Colon (tissue), 2 donors: ENCODE measurements around the gene CUEDC2.

Experiments used
- FAIRE-seq: peaks from 2 replicates; lab custom pipeline; 2012; peaks lifted over from hg19 to GRCh38; lab: Jason Lieb, UNC
- donor health status: control.
- donor health status: control.

CUEDC2 gene, protein sequence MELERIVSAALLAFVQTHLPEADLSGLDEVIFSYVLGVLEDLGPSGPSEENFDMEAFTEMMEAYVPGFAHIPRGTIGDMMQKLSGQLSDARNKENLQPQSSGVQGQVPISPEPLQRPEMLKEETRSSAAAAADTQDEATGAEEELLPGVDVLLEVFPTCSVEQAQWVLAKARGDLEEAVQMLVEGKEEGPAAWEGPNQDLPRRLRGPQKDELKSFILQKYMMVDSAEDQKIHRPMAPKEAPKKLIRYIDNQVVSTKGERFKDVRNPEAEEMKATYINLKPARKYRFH

DNA sequence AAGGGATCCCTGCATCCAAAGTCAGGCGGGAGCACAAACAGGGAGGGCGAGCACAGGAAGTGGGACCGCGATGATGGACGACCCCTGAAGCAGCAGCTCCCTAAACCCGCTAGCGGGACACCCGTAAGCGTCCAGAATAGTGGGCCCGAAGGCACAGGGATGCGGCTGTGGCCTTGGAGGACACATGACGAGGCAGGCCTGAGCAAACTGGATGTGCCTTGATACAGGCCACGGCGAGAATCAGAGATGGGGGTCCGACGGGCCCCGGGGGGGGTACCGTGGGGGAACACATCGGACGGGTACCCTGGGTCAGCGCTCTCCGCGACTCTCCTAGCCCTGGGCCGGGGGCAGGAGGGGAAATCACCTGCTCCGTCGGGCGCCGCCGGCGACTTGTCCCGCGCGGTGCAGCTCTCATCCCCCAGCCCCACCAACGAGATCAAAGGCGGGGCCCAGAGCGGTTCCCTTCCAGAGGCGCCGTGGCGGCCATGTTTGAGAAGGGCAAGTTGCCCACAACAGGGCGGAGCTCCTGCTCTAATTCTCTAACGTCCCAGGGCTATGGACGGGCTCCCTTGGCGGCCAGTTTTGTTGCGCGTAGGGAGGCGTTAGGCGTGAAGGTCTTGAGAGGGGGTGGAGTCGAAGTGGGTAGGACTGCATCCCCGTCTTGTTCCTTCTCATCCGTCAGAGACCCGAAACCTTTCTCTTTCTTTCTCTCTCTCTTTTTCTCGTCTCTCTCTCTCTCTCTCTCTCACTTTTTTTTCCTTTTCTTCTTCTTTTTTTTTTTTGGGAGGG, at the start of gene CUEDC2:
Gene CUEDC2, minus strand, starts transcription at position 413 of the 789 bp plus-strand sequence. CDS start 7,386 bp downstream, outside the sequence.
- peak; percentile 18 for FAIRE-seq

DNA sequence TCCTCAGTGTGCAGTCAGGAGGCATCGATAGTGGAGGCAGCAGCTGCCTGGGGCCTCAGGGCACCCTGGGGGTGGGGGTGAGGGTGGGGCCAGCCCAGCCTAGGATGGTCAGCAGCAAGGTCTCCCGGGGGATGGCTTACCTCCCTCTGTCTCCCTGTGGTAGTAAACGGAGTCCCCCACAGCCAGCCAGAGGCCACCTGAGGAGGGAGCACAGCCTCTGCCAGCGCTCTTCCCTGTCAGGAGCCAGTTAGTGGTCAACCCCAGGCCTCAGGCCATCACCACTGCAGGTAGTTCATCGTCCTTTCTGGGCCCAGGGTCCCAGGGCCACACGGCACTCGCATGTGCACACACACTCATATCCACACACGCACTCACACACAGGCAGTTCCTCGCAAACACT, 48.0 kb upstream of the CUEDC2 start:
- no peak for FAIRE-seq

DNA sequence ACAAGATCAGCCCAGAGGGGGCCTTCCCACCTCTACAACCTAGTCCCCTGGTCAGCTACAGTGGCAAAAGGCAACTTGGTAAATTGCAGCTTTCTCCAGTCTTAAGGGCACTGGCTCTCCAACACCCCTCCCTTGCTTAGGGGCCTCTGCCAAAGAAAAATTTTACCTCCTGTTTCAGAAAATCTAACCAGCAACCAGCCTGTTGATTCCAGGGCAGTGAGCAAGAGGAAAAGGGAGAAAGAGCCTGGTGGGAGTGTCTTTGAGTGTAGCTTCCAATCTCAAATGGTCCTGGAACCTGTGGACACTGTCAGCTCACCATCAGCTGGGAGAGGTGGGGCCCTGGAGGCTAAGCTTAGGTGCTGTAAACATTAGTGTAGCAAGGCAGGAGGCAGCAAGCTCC, 47.3 kb upstream of the CUEDC2 start:
- FAIRE-seq = no peak

DNA sequence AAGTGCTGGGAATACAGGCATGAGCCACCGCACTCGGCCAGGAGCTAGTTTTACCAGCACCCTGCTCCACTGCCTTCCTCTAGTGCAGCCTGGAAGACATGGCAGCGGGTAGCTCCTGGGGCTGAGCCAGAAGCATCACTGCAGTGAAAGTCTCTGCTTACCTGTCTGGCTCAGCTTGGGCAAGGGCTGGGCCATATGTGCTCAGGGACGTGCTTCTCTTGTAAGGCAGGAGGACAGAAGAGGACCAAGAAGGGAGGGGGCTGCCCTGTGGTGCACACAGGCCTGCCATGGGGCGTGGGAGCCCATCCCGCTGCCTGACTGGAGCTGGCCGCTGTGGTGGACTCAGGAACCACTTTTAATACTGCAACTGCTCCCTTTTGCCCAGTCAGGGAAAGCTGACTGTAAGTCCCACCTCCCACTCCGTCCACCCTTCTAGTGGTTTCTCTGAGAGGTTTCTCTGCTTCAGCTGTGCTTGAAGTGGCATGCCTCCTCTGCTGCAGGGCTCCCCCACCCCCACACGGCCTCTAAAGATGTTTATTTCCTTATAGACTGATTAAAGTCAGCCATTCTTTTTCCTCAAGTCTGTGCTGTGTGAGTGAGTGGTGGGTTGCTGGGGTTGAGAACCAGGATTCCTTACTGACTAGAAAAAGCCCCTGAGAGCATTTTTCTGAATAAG, 44.2 kb upstream of the CUEDC2 start:
- FAIRE-seq = no peak

DNA sequence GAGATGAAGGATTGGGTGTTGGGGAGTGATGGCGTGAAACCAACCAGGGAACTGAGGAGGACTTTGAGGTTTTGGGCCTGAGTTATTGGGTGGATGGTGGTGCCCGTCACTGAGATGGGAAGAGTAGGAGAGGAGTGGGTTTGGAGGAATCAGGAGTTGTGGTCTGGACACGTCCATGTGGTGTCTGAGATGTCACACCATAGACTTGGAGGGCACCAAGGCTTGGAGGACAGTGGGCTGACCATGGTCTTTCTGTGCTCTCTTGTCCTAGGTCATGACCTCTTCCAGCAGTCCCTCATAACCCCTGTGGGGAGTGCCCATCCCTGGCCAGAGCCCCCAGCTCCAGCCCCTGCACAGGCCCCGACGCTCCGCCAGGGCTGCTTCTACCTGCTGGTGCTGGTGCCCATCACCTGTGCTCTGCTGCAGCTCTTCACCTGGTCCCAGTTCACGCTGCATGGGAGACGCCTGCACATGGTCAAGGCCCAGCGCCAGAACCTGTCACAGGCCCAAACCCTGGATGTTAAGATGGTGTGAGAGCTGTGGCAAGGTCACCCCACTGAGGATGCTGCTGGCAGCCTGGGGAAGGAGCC, 43.2 kb upstream of the CUEDC2 start:
- FAIRE-seq = no peak

DNA sequence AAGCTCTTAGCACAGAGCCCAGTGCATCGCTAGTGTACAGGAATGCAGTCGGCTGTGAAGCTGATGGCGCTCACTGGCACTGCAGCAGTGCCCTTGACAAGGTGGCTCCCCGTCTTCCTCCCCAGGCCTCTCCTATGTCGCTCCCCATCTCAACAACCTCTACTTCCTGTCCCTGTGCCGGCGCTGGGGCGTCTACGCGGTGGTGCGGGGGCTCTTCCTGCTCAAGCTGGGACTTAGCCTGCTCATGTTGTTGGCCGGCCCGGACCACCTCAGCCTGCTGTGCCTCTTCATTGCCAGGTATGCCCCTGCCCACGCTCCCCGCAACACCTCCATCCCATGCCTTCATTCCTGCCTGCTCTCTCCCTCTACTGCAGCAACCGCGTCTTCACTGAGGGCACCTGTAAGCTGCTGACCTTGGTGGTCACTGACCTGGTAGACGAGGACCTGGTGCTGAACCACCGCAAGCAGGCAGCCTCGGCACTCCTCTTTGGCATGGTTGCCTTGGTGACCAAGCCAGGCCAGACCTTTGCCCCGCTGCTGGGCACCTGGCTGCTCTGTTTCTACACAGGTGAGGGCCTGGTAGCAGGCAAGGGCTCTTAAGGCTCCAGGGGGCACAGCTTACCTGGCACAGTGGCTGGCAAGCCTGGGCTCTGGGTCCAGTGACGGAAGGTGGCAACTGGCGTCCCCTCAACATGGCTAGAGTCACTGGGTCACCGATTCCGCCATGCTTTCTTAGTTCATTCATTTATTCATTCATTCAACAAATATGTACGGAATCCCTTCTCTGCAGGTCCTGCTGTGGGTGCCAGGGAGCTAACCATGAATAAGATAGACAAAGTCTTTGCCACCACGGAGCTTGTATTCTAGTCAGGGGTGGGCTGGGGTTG, 41.3 kb upstream of the CUEDC2 start:
- no peak for FAIRE-seq

DNA sequence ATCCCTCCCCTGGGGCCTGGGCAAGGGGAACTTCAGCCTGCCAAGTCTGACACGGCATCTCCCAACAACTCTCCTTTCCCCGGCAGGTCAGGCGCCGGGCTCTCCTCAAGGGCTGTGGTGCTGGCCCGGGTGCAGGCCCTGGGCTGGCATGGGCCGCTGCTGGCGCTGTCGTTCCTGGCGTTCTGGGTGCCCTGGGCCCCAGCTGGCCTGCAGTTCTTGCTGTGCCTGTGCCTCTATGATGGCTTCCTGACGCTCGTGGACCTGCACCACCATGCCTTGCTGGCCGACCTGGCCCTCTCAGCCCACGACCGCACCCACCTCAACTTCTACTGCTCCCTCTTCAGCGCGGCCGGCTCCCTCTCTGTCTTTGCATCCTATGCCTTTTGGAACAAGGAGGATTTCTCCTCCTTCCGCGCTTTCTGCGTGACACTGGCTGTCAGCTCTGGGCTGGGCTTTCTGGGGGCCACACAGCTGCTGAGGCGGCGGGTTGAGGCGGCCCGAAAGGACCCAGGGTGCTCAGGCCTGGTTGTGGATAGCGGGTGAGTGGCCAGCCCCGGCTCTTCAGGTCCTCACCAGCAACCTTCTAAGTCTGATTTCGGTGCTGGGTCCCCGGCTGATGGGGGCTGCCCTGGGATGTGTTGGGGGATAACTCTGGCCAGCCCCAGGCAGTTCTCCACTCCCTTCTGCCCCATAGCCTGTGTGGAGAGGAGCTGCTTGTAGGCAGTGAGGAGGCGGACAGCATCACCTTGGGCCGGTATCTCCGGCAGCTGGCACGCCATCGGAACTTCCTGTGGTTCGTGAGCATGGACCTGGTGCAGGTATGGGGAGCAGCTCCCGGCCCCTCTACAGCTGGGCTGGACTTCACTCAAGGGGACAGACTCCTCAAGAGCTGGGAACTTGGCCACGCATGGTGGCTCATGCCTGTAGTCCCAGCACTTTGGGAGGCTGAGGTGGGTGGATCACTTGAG, 38.5 kb upstream of the CUEDC2 start:
- FAIRE-seq = no peak

DNA sequence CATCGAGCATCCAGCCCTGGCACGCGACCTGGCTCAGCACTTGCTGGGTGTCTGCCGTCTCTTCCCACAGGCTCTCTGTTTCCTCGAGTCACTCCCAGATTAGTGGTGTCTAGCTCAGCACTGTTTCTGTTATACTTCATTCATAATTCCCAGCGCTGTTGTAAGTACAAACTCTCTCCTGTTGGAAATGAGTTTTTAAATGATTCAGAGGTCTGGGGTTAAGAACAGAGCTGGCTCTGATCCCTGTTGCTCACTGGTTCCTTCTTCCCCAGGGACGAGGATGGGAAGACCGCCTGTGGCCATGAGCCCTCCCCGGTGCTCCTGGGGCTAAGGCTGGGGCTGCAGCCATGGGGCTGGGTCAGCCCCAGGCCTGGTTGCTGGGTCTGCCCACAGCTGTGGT, 36.3 kb upstream of the CUEDC2 start:
- FAIRE-seq = no peak

DNA sequence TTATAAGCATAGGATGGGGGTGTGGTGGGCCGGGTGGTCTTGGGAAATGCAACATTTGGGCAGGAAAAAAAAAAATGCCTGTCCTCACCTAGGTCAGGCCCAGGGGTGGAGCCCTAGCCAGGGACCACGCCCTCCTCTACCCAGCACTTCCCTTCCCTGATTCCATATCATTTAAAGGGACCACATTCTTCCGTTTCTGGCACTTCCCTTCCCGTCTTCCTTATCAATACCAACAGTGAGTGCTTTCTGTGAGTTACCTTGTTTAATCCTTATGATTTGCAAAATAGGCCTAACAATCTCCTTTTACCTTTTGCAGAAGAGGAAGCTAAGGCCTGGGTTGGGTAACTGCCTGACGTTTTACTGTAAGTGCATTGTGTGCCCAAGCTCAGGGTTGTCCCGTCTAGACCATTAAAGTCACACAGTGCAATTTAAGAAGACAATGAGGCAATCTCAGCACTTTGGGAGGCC, 35.6 kb upstream of the CUEDC2 start:
- FAIRE-seq = no peak

DNA sequence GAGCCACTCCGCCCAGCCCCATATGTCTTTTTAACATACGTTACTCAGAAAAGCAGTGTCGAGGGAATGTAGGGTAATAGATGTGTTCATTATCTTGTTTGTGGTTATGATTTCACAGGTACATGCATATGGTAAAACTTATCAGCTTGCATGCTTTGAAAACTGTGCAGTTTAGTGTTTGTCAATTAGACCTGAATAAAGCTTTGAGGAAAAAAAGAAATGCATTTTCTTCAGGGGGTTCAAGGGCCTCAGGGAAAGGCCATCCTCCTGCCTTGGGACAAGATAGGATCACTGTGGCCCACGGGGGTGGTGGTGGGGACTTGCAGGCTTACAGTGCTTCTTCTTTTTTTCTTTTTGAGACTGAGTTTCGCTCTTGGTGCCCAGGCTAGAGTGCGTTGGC, 34.9 kb upstream of the CUEDC2 start:
- FAIRE-seq = no peak

DNA sequence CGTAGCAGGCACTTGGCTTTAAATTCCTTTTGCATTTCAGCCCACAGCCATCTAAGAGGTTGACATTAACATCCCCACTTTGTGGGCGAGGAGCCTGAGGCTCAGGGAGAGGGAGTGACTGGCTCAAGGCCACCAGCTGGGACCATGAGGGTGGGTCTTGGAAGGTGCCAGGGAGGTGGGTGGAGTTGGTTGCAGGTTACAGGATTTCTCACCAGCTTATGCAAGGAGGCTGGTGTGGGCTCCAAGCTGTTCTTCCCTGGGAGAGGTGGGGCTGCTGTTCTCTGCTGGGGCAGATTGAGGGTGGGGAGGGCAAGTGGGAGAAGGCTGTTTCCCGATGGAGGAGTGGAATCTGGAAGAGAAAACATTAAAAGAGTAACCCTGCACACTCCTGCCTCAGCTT, 33.1 kb upstream of the CUEDC2 start:
- no peak for FAIRE-seq

DNA sequence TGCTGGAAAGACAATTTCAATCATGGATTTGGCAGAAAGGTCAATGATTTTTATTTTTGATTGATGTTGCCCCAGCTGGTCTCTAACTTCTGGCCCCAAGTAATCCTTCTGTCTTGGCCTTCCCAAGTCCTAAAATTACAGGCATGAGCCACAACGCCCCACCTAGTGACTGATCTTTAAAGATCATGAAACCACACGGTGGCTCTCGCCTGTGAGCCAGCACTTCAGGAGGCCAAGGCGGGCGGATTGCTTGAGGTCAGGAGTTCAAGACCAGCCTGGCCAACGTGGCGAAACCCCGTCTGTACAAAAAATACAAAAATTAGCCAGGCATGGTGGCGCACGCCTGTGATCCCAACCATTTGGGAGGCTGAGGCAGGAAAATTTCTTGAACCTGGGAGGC, 31.6 kb upstream of the CUEDC2 start:
- no peak for FAIRE-seq

DNA sequence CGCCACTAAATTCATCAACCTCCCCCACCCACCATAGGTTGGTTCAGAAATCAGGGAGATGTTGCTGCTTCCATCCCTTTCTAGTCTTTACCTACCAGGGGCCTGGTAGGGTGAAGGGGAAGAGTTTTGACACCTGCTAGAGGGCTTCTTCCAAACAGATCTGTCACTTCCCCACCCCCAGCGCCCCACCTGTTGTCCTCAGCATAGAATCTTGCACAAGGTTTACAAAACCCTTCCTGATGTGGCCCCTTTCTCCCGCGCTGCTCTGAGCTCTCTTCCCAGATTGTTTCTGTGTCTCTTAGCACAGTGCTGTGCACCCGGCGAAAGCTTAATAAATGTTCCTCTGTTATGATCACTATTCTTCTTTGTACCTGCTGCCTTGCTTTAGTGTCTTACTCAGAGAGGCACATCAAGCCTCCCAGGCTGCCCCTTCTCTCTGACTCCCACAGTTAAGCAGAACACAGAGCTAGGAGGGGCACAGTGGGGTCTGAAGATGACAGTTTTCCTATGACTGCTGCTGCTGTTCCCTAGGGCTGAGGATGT, 30.2 kb upstream of the CUEDC2 start:
- no peak for FAIRE-seq

DNA sequence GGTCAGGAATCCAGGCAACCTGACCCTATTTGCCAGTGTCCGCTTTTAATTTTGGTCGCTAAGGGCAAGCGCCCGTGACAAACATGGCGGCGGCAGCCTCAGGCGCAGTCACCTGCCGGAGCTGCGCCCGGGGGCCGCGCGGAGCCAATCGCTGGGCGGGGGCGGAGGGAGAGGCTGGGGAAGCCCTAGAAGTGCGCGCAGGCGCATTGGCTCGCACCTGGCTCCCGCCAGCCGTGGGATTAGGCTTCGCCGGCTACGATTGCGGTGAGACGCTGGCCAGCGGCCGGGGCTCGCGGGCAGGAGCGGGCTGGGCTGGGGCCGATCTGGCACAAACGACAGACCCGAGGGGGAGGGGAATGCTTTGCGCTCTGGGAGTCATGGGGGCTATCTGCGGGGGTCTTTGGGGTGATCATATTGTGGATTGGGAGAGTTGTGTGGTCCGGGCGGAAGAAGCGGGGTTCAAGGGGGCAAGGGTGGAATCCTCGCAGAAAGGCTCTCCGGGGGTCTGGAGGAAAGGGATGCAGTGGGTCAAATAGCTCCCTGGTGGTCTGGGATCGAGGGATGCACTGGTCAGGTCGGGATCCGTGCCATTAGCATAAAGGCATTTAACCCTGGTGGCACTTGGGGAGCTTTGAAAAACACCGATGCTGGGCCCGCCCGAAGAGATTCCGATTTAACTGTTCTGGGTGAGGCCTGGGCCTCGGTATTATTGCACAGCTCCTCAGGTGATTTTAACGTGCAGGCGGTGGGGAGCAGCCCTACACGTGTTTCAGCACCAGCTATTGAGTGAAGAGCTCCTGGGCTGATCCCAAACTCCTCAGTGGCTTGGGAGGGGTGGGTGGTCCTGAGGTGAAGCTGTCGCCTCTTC, 29.0 kb upstream of the CUEDC2 start:
- no peak for FAIRE-seq

DNA sequence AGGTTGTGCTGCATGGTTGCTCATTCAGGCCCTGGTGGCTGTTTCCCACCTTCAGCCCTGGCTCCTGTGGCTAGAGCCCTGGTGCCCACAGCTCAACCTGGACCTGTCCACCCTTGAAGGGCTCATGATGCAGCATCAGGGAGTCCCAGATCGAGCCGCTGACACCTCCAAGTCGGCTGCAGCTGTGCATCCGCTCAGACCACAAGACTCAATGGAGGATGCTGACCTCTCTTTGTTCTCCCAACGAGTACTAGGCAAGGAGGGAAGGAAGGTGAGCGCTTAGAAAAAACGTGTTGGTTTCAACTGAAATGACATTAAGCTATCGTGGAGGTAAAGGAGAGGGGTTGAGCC, 28.4 kb upstream of the CUEDC2 start:
- FAIRE-seq = no peak

DNA sequence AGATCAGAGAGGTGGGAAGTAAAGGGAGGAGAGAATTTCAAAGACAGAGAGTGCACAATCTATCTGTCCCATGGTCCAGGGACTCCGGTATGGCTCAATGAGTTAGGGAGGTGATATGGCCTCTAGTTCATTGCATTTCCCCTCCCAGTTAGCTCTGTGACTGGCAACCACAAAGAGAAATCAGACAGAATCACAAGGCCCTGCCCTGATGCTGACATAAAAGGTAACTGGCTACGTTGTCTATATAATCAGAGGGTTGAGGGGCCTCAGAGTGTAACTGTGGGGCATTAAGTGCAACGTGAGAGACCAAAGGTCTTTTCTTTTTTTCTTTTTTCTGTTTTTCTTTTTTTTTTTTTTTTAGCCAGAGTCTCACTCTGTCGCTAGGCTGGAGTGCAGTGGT, 26.3 kb upstream of the CUEDC2 start:
- no peak for FAIRE-seq

DNA sequence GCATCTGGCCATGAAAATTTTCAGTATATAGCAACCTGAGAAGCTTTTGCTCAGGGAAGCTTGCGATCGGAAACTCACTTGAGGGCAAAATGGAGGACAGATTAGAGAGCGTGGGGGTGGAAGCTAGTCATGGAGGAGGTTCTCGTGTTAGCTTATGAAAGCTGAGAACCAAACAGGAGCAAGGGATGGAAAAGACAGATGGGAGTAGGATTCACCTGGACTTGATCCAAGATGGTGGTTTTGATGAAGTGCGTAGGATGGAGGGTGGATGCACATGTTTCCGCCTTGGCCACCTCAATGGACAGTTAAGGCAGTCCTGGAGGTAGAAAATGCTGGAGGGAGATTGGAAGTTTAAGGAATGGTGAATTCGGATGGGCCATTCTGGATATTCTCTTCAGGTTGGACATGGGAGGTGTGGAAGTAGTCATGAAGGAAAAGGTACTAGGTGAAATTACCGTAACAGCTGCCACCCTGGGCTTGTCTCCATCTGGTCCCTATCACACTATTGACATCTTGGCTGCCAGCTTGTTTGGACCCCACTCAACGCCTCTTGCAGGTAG, 25.3 kb upstream of the CUEDC2 start:
- FAIRE-seq = no peak

DNA sequence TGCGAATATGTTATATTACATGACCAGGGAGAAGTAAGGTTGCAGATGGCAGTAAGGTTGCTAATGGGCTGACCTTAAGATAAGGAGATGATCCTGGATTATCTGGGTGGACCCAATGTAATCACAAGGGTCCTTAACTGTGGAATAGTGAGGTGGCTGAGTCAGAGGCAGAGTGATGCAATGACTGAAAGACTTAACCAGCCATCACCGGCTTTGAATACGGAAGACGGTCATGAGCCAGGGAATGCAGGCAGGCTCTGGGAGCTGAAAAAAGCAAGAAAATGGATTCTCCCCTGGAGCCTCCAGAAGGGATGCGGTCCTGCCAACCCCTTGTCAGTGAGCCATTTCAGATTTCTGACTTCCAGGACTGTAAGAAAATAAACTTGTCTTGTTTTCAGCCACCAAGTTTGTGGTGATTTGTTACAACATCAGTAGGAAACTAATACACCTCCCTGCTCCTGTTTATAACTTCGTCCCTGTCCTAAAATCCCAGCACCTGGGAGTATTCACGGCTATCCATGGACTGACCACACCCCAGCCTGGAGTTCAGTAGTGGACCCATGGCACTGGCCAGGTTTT, 23.6 kb upstream of the CUEDC2 start:
- FAIRE-seq = no peak
